Type B pancreatic cell (in vitro differentiated cells): ENCODE measurements around the gene PRC1. TPM values are rescaled to one million over a fixed set of nuclear protein-coding genes. Genes with fewer than 3 reads are reported as not detected.

Experiments used
- DNase-seq: peaks from one replicate; pipeline ENCODE4 v3.0.0; 2021; ENCODE audit warnings: mixed read lengths; ENCODE audit not compliant: unreplicated experiment; ENCODE audit errors: extremely low spot score
- H3K27ac Mint-ChIP-seq: 2 replicates; pipeline ENCODE4 v1.8.0; 2021; ENCODE audit warnings: mild to moderate bottlenecking, mixed read lengths
- H3K27me3 Mint-ChIP-seq: 2 replicates; pipeline ENCODE4 v1.8.0; 2021; ENCODE audit warnings: mixed read lengths
- H3K36me3 Mint-ChIP-seq: 2 replicates; pipeline ENCODE4 v1.8.0; 2021; ENCODE audit warnings: mixed read lengths
- H3K4me1 Mint-ChIP-seq: one replicate; pipeline ENCODE4 v1.8.0; 2021; ENCODE audit warnings: mixed read lengths; ENCODE audit not compliant: unreplicated experiment
- H3K4me3 Mint-ChIP-seq: 2 replicates; pipeline ENCODE4 v1.8.0; 2021; ENCODE audit warnings: mild to moderate bottlenecking, mixed read lengths
- H3K9me3 Mint-ChIP-seq: 2 replicates; pipeline ENCODE4 v1.8.0; 2021; ENCODE audit warnings: mixed read lengths
- CTCF ChIP-seq: fragments of 200-600 bp; sonication (generic); conservative IDR thresholded peaks from 2 replicates; pipeline ENCODE4 v1.5.0; 2021; ENCODE audit warnings: antibody characterized with exemption, mild to moderate bottlenecking
- total RNA-seq: library from RNA; stranded (reverse); gene quantifications from 2 replicates; pipeline ENCODE4 v1.2.1, GENCODE V29; 2021; ENCODE audit warnings: low replicate concordance

PRC1 gene
- total RNA-seq, 1 donor from 2014 or later = 101 TPM

DNA sequence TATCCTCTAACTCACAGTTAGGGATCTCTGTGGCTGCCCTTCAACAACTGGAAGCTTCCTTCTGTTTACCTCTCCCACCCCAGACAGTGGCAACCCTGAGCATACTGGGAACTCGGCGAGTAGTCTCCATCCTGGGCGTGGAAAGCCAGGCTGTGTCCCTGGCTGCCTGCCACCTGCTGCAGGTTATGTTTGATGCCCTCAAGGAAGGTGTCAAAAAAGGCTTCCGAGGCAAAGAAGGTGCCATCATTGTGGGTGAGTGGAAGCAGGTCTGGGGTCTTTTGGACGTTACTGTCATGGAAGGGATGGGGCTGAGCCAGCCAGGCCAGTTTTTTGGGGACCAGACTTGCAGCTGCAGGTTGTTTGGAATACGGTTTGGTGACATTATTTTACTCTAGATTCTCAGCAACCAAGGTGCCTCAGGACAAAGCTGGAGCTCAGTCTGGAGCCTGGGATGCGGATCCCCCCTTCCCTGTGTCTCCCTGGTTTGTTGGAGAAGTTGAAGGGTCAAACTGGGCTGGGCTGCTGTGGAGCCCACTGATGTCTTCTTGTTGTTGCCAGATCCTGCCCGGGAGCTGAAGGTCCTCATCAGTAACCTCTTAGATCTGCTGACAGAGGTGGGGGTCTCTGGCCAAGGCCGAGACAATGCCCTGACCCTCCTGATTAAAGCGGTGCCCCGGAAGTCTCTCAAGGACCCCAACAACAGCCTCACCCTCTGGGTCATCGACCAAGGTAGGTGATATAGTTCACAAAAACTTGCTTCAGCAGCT is 51.8 kb downstream of the PRC1 start:
- Mint-ChIP-seq H3K36me3 (no peaks in the 10 kb centered on the region), H3K27me3 (no peaks in the 10 kb centered on the region), H3K27ac (no peak overlapping the region), H3K4me1 (no peaks in the 10 kb centered on the region), H3K9me3 (no peaks in the 10 kb centered on the region), H3K4me3 (no peak overlapping the region)
- no peak for DNase-seq
- TF ChIP-seq CTCF = no peak

GRCh38 chr15:90941038-90941437 is 53.3 kb downstream of the PRC1 start:
- no peak for DNase-seq
- H3K27ac Mint-ChIP-seq = no peak overlapping the region
- H3K27me3 Mint-ChIP-seq = no peaks in the 10 kb centered on the region
- peaks cover 3% of the 10 kb centered on the region for H3K36me3 Mint-ChIP-seq
- no peak overlapping the region for H3K4me3 Mint-ChIP-seq
- H3K4me1 Mint-ChIP-seq = peaks cover 10% of the 10 kb centered on the region
- H3K9me3 Mint-ChIP-seq = no peaks in the 10 kb centered on the region
- TF ChIP-seq CTCF = no peak

DNA sequence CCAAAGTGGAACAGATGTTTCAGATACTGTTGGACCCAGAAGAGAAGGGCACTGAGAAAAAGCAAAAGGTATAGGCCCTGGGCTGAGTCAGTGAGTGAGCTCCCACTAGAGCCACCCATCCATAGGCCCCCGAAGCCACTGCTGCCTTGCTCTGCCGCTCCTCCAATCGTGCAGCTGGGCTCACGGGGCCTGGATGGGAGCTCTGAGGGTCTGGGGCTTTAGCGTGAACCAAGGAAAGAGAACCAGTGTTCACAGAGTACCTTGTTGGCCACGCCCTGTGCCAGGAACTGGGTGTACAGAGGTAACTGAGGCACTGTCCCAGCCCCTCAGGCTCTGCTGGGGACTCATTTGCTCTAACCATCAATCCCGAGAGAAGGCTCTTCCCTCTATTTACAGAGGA is 54.6 kb downstream of the PRC1 start:
- H3K36me3 Mint-ChIP-seq = peaks cover 4% of the 10 kb centered on the region
- DNase-seq = no peak
- H3K4me1 Mint-ChIP-seq = peaks cover 13% of the 10 kb centered on the region
- H3K27me3 Mint-ChIP-seq = no peaks in the 10 kb centered on the region
- H3K27ac Mint-ChIP-seq = no peak overlapping the region
- H3K9me3 Mint-ChIP-seq = no peaks in the 10 kb centered on the region
- TF ChIP-seq CTCF = no peak
- H3K4me3 Mint-ChIP-seq = no peak overlapping the region

DNA sequence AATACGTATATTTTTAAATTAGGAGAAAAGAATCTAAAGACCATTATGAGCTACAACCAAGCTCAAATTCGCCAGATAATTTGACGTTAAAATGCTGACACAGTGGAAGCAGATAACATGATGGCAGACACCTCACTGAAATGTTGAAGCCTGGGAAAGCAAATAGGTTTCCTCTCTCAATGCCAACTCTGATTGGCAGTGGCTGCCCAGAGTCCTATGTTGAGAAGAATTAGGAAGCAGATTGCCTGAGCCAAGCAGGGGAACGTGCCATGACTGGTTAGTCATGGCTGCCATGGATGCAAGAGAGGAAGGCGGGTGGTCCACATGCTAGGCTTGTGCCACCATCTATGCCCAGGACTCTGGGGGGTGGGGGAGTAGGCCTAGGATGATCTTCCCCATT is 56.1 kb downstream of the PRC1 start:
- TF ChIP-seq CTCF = no peak
- no peak for DNase-seq
- Mint-ChIP-seq H3K4me1 (peaks cover 19% of the 10 kb centered on the region), H3K36me3 (peaks cover 4% of the 10 kb centered on the region), H3K27me3 (no peaks in the 10 kb centered on the region), H3K27ac (no peak overlapping the region), H3K4me3 (no peak overlapping the region), H3K9me3 (no peaks in the 10 kb centered on the region)

DNA sequence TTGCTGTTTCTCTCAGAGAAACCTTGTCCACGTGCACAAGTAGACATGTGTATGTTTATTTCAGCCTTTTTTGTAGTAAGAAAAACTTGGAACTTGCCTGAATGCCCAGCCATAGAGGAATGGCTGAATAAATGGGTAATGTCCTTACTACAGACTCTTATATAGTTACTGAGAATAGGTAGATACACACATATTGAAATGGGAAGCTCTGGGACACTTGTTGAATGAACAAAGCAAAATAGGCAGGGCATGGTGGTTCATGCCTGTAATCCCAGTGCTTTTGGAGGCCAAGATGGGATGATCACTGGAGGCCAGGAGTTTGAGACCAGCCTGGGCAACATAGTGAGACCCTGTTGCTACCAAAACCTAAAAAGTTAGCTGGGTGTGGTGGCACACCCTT is 57.5 kb downstream of the PRC1 start:
- Mint-ChIP-seq H3K4me1 (peaks cover 24% of the 10 kb centered on the region), H3K27me3 (no peaks in the 10 kb centered on the region), H3K4me3 (peak overlapping the region; percentile 93), H3K36me3 (peaks cover 4% of the 10 kb centered on the region), H3K27ac (no peak overlapping the region), H3K9me3 (no peaks in the 10 kb centered on the region)
- no peak for DNase-seq
- TF ChIP-seq CTCF = no peak
